Keratinocyte (primary cell): ENCODE data around the gene TNIK. TPM values are rescaled to one million over a fixed set of nuclear protein-coding genes. Genes with fewer than 3 reads are reported as not detected.

Experiments
- DNase-seq: peaks from one replicate; pipeline ENCODE4 v3.0.0-alpha.2; 2011; ENCODE audit warnings: low read depth, missing footprints, low spot score
- FAIRE-seq: peaks from 2 replicates; lab custom pipeline; 2011; peaks lifted over from hg19 to GRCh38; lab: Jason Lieb, UNC
- H2AFZ ChIP-seq: 2 replicates; pipeline ENCODE4 v1.6.0; 2012; ENCODE audit warnings: low read length, control low read depth, inconsistent platforms; ENCODE audit not compliant: control insufficient read depth
- H3K27ac ChIP-seq: 2 replicates; pipeline ENCODE4 v1.5.1; 2011; ENCODE audit warnings: low read length; ENCODE audit not compliant: control insufficient read depth, insufficient read depth
- H3K27me3 ChIP-seq: 3 replicates; pipeline ENCODE4 v1.6.0; 2011; ENCODE audit warnings: low read length; ENCODE audit not compliant: control insufficient read depth, insufficient read depth; ENCODE audit errors: extremely low read depth
- H3K36me3 ChIP-seq, 2 experiments: 2 replicates in 1 of 2; 3 replicates in 1 of 2; pipeline ENCODE4 v1.5.1; 2011; ENCODE audit warnings: low read length in 2 of 2, mild to moderate bottlenecking in 1 of 2; ENCODE audit not compliant: control insufficient read depth in 2 of 2, insufficient read depth in 2 of 2; ENCODE audit errors: extremely low read depth in 1 of 2
- H3K4me1 ChIP-seq: 3 replicates; pipeline ENCODE4 v1.5.1; 2011; ENCODE audit warnings: low read length; ENCODE audit not compliant: control insufficient read depth, insufficient read depth; ENCODE audit errors: extremely low read depth
- H3K4me2 ChIP-seq: 3 replicates; pipeline ENCODE4 v1.6.0; 2011; ENCODE audit warnings: low read depth, low read length; ENCODE audit not compliant: control insufficient read depth, insufficient read depth; ENCODE audit errors: extremely low read depth
- H3K4me3 ChIP-seq, 3 experiments: fragments of 200-600 bp in 1 of 3; sonication (generic) in 1 of 3; 2 replicates in 2 of 3; 3 replicates in 1 of 3; pipeline ENCODE4 v1.5.1; 2011 to 2016; ENCODE audit warnings: low read length in 3 of 3, mild to moderate bottlenecking in 3 of 3, control low read depth in 2 of 3, inconsistent platforms in 1 of 3, low read depth in 1 of 3, mixed read lengths in 1 of 3, mixed run types in 1 of 3, moderate library complexity in 1 of 3; ENCODE audit not compliant: control insufficient read depth in 2 of 3, insufficient read depth in 2 of 3; ENCODE audit errors: extremely low read depth in 1 of 3
- H3K79me2 ChIP-seq: 2 replicates; pipeline ENCODE4 v1.6.0; 2012; ENCODE audit warnings: low read length; ENCODE audit not compliant: control insufficient read depth, insufficient read depth
- H3K9ac ChIP-seq: 3 replicates; pipeline ENCODE4 v1.6.0; 2011; ENCODE audit warnings: low read length; ENCODE audit not compliant: control insufficient read depth, insufficient read depth; ENCODE audit errors: extremely low read depth
- H3K9me1 ChIP-seq: 3 replicates; pipeline ENCODE4 v1.6.0; 2011; ENCODE audit warnings: low read length; ENCODE audit not compliant: control insufficient read depth, insufficient read depth; ENCODE audit errors: extremely low read depth
- H3K9me3 ChIP-seq: 2 replicates; pipeline ENCODE4 v1.5.1; 2012; ENCODE audit warnings: low read depth, low read length; ENCODE audit not compliant: control insufficient read depth
- H4K20me1 ChIP-seq: 3 replicates; pipeline ENCODE4 v1.6.0; 2011; ENCODE audit warnings: low read length; ENCODE audit not compliant: control insufficient read depth, insufficient read depth; ENCODE audit errors: extremely low read depth
- CTCF ChIP-seq, 3 experiments: IDR thresholded peaks in 1 of 3; conservative IDR thresholded peaks in 1 of 3; optimal IDR thresholded peaks in 1 of 3; 2 replicates in 2 of 3; 3 replicates in 1 of 3; pipeline versions ENCODE3 to v1.5.1; 2011; ENCODE audit warnings: low read length in 3 of 3, mild to moderate bottlenecking in 3 of 3, moderate library complexity in 2 of 3, control low read depth in 1 of 3, inconsistent platforms in 1 of 3; ENCODE audit not compliant: insufficient read depth in 2 of 3; ENCODE audit errors: extremely low read depth in 1 of 3
- EZH2 ChIP-seq: IDR thresholded peaks from one replicate; pipeline ENCODE4 v1.6.1; 2012; ENCODE audit warnings: inconsistent platforms, mild to moderate bottlenecking, low read length, moderate library complexity
- dilution Hi-C: fragments of 300-500 bp; cut with MboI; formaldehyde crosslinking; loops from one replicate; pipeline ENCODE4 v1.7.0; 2020; ENCODE audit warnings: low sequenced_read_pairs; ENCODE audit not compliant: extremely low pct_ligation_motif_present
- polyA plus RNA-seq, 5 experiments: library from polyadenylated mRNA; depleted of rRNA in 3 of 5; stranded (reverse) in 3 of 5; stranded (forward) in 1 of 5; unstranded in 1 of 5; fragments of >200 nt; gene quantifications; 1 replicate in 1 of 5; 2 replicates in 3 of 5; 3 replicates in 1 of 5; pipeline versions ENCODE4 v1.2.1 to v1.2.3, GENCODE V29; 2011 to 2012; ENCODE audit warnings: missing spikeins in 2 of 5, low read depth in 1 of 5, low replicate concordance in 1 of 5

Gene TNIK
- polyA plus RNA-seq, 1 donor (not counting 4 experiments of a cell fraction or from before 2014, with no cell fraction given) = 4.4 TPM

- FAIRE-seq = no peak
- Histone ChIP-seq H3K36me3 (no peaks in the 10 kb centered on the region), H3K27me3 (no peaks in the 10 kb centered on the region), H3K4me3 (no peak overlapping the region), H3K9me3 (no peaks in the 10 kb centered on the region), H3K4me1 (no peaks in the 10 kb centered on the region), H2AFZ (no peak overlapping the region), H3K27ac (no peak overlapping the region), H4K20me1 (no peaks in the 10 kb centered on the region), H3K79me2 (no peaks in the 10 kb centered on the region), H3K9ac (no peak overlapping the region), H3K4me2 (no peak overlapping the region), H3K9me1 (no peaks in the 10 kb centered on the region)
- dilution Hi-C loops = no loop called here
- no peak for TF ChIP-seq EZH2
- TF ChIP-seq CTCF (optimal IDR thresholded peaks at IDR 0.05 in 1 of 3, IDR thresholded peaks at IDR 0.05 in 1 of 3, conservative IDR thresholded peaks at IDR 0.05 in 1 of 3; ENCODE audit: extremely low read depth in 1 of 3, insufficient read depth in 2 of 3, low read length in 3 of 3) = no peak
- no peak for DNase-seq
Observed at GRCh38 chr3:171431550-171431949, 28.7 kb downstream of the TNIK start.

- Histone ChIP-seq H3K9me3 (no peaks in the 10 kb centered on the region), H3K36me3 (no peaks in the 10 kb centered on the region), H2AFZ (no peak overlapping the region), H3K4me1 (no peaks in the 10 kb centered on the region), H3K79me2 (no peaks in the 10 kb centered on the region), H3K9me1 (no peaks in the 10 kb centered on the region), H3K4me3 (no peak overlapping the region), H3K9ac (no peak overlapping the region), H3K27ac (no peak overlapping the region), H3K27me3 (no peaks in the 10 kb centered on the region), H4K20me1 (no peaks in the 10 kb centered on the region), H3K4me2 (no peak overlapping the region)
- dilution Hi-C loops = no loop called here
- FAIRE-seq (no peak), DNase-seq (no peak)
- TF ChIP-seq EZH2 = no peak
- no peak for TF ChIP-seq CTCF (optimal IDR thresholded peaks at IDR 0.05 in 1 of 3, IDR thresholded peaks at IDR 0.05 in 1 of 3, conservative IDR thresholded peaks at IDR 0.05 in 1 of 3; ENCODE audit: extremely low read depth in 1 of 3, insufficient read depth in 2 of 3, low read length in 3 of 3)
Observed at GRCh38 chr3:171430530-171430929, 29.7 kb downstream of the TNIK start.
